Stimulated activated CD4-positive, alpha-beta T cell treated with anti-CD3 and anti-CD28 coated beads, Interleukin-1b, Interleukin-23, amount 100 ng/mL, for 24 hours (primary cell): ENCODE results near the gene GCKR.

Experiments
- DNase-seq, 4 experiments: peaks; one replicate each; pipeline ENCODE4 v3.0.0-alpha.2; 2020; ENCODE audit warnings: low read depth in 4 of 4, low spot score in 1 of 4

GCKR gene

GRCh38 chr2:27496357-27497287 lies at the start of gene GCKR:
Gene GCKR (plus strand): TSS chr2:27496839. CDS start chr2:27496905, 66 bp downstream.
- no peak for DNase-seq

GRCh38 chr2:27448381-27448780 lies 48.3 kb upstream of the GCKR start:
- DNase-seq, result no peak

DNA sequence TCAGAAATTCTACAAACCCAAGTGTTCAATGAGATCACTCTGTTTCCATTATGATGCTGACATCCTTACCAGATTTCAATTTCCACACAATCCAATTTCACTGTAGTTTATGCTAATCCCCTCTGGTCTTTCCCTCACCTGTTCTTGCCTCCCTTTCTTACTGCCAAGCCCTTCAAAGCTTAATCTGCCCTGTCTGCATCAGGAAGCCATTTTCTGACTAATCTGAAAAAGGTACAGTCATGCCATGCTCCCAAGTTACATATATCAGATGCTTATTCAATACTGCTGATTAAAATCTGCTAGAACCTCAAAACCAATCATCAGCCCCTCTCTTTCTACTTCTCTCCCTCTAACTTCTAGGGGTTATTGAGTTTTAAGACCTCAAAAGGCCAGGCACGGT lies 45.5 kb upstream of the GCKR start:
- no peak for DNase-seq

GRCh38 chr2:27453968-27454367 lies 42.7 kb upstream of the GCKR start:
- DNase-seq, result no peak

DNA sequence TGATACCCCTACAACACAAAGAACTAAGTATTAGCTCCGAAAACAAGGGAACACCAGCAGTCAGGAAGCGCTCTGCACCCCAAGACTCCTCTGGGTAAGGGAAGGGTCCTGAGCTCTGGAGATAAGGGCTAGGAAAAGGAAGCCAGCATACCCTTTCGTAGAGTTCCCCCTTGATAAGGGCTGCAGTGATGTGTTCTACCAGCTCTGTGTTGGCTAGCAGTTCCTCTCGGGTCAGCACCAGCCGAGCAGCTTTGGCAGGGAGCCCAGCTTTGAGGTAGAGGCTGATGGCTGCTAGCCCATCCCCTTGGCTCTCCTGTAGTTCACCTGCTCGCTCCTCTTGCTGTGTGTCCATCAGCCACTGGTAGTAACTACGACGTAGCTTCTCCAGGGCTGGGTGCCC lies 35.5 kb upstream of the GCKR start:
- DNase-seq, result no peak

- DNase-seq, result no peak
These were observed 32.2 kb upstream of the GCKR start for GRCh38 chr2:27464443-27464842.

DNA sequence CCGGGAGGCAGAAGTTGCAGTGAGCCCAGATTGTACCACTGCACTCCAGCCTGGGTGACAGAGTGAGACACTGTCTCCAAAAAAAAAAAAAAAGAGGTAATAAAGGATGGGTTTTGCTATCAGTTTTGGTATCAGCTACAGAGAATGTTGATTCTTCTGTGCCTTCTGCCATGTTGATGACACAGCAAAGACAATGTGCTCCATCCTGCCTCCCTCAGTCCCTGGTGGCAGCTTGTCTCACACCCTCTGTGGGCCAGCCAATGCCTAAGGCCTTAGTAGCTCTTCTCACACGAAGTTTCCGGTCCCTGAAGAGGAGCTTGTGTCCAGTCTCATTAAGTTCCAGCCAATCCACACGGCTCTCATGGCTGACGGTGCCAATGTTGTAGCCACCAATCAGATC lies 24.7 kb upstream of the GCKR start:
- no peak for DNase-seq

DNA sequence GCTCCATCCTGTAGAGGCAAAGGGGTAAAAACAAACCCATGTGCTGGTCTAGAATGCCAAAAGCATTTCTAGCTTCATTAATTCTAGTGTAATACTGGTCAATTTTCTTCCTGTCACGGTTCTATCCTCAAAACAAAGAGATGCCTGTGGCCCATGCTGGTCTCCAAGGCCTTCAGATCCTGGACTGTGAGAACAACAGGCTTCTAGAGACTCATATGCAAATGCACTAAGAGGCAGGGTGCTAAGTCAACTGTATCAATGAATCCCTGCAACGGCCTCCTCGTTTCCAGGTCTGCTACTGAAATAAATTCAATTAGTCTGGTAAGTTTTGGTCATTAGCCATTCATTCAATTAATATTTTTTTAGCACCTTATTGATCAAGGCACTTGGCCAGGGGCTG lies 11.1 kb upstream of the GCKR start:
- DNase-seq, result no peak

GRCh38 chr2:27489118-27489497 lies 7.5 kb upstream of the GCKR start:
- no peak for DNase-seq

- peak; percentile 97 to 98 (median 98) for DNase-seq
These were observed 6.9 kb upstream of the GCKR start, which contains the start of gene IFT172 for GRCh38 chr2:27489498-27490397. Gene IFT172 (minus strand): TSS chr2:27489743. CDS start chr2:27489653, 90 bp downstream.

DNA sequence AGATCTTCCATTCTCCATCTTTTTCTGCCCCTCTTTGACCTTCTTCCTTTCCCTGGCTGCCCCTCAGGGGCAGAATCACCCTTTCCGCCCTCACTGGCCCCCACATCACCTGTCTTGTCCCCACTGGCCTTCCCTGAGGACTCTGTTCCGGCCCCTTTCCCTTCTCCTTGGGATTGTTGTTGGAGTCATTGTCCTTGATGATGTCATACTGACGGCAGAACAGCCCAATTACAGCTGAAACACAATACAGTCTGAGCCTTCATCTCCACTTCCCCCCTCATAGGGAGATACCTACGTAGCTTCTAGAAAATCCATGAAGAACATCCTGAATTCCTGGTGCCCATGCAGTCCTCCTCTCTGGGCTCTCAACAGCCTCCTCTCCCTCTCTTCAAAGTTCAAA lies 4.1 kb upstream of the GCKR start:
- DNase-seq, result no peak

- no peak for DNase-seq
These were observed 2.7 kb upstream of the GCKR start for GRCh38 chr2:27493948-27494283.

DNA sequence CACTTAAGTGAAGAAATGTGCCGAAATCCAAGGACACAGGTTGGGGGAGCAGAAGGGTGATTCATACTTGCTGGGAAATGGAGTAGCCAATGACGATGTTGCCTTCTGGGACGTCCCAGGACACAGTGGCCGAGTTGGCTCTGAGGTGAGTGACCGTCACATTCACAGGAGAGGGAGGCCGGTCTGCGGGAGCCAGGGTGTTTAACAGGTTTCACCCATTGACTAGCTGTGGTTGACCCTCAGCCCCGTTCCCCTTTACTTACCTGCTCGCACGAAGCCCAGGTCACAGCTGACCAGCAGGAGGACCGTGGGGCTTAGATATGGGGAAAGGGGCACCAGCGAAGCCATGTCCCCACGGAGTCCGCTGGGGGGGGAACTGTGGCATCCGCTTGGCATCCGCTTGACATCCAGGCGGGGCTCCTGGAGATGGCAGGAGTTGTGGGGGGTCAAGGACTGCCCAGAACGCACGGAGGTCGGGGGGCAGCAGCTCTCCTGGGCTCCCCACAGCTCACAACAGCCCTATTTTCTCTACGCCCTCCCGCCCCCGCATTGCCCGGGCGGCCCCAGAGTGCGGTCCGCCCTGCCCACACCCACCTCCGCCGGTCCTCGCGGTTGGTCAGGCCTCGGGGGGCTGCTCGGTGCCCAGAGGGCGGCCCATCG lies 2.2 kb upstream of the GCKR start:
- DNase-seq, result no peak

DNA sequence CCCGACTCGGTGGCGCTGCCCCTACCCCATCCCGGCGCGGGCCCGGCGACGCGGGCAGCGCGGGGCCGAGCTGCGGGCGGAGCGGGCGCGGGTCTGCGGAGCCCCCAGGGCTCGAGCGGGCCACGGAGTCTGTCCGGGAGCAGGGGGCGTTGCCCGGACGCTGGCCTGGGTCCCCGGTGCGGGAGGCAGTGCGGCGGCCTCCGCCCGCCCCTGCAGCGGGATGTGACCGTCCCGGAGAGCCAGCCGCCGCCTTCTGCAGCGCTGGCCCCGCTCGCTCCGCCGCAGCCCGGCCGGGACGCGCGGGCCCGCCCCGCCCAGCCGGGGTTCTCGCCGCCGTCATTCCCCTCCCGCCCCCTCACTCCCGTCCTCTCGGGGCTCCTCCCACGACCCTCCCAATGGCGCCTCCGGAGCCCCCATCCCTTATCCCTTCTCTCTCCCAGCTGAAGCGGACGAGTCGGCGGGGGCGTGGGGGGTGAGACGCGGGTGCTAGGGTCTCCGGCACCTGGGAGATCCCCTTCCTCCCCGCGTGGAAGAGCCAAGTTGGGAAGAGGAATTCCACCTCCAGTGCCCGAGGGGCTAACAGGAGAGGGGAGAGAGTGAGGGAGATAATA lies 1.6 kb upstream of the GCKR start, which contains the start of gene FNDC4:
Gene FNDC4, minus strand, starts transcription at position 257 of the 611 bp plus-strand sequence. CDS start 521 bp downstream, outside the sequence.
- no peak for DNase-seq

- no peak for DNase-seq
These were observed 741 bp upstream of the GCKR start for GRCh38 chr2:27495840-27496356.

- DNase-seq, result no peak
These were observed 619 bp downstream of the GCKR start for GRCh38 chr2:27497288-27497627.

GRCh38 chr2:27498975-27499374 lies 2.3 kb downstream of the GCKR start:
- DNase-seq, result no peak

DNA sequence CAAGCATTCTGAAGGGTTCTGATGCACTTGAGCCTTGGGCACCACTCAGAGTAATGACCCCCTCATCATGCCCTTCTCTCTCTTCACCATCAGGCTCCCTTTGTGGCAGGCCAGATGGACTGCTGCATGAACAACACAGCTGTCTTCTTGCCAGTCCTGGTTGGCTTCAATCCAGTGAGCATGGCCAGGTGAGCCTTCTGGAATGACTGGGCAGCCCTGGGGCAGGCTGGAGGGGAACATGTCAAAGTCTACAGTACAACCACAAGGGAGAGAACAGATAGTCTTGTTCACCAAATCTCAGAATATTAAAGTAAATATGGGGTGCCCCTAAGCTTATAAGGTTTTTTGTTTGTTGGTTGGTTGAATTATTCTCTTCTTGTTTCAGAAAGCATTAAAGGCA lies 4.4 kb downstream of the GCKR start:
- DNase-seq, result no peak

- no peak for DNase-seq
These were observed 5.5 kb downstream of the GCKR start for GRCh38 chr2:27502142-27502541.

DNA sequence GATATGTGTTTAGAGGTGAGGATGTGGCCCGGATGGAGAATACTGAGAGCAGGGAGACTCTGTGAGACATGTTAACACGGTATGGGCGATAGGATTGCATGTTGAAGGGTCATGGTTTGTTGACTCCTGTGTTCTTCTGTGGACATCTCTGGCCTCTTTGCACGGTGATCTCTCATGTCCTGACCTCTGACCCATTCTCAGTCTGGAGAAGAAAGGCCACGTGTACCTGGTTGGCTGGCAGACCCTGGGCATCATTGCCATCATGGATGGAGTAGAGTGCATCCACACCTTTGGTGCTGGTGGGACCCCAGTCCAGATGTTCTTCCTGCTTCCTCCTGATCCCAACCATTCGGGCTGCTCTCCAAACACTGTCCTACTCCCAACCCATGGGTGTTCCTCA lies 9.9 kb downstream of the GCKR start:
- DNase-seq, result no peak

DNA sequence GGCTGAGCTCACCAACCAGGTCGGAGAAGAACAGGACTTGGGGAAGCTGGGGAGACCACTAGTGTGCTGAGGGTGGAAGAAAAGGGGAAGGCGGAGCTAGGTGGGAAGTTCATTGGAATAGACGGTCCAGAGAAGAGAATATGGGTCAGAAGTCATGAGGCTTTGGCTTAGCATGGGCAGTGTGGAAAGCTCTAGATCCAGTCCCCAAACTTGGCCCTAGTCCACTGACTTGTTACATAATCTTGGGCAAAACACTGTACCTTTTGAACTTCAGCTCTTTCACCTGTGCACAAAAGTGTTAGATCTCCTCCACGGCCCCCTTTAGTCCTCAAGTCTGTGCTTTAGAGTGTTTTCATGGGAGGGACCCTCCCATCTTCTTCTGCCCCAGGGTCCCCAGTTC lies 10.7 kb downstream of the GCKR start:
- DNase-seq, result no peak
